WTC11 (cell line): ENCODE measurements around the gene NLGN1. TPM values are rescaled to one million over a fixed set of nuclear protein-coding genes. Genes with fewer than 3 reads are reported as not detected.

Experiments used
- ATAC-seq: fragments of 200-7000 bp; cut with Tn5 transposase; 2 replicates; pipeline ENCODE4 v1.10.0; 2021; ENCODE audit warnings: mild to moderate bottlenecking, moderate library complexity
- CTCF ChIA-PET: fragments of 300-600 bp; sonication (Branson Sonifier 250); formaldehyde crosslinking; loops from one replicate; lab custom pipeline; 2021; ENCODE audit warnings: antibody characterized with exemption; lab: Charles Lee
- POLR2A ChIA-PET: fragments of 350-600 bp; sonication (Branson Sonifier 250); formaldehyde crosslinking; loops from one replicate; lab custom pipeline; 2021; ENCODE audit warnings: antibody characterized with exemption; lab: Charles Lee
- DNase-seq: peaks from one replicate; pipeline ENCODE4 v3.0.0; 2021; ENCODE audit warnings: low spot score
- H3K27ac Mint-ChIP-seq: 2 replicates; pipeline ENCODE4 v1.8.0; 2021; ENCODE audit warnings: mixed read lengths
- H3K27me3 Mint-ChIP-seq: 2 replicates; pipeline ENCODE4 v1.8.0; 2021; ENCODE audit warnings: low read depth, mild to moderate bottlenecking, moderate library complexity, mixed read lengths
- H3K36me3 Mint-ChIP-seq: 2 replicates; pipeline ENCODE4 v1.8.0; 2021; ENCODE audit warnings: mixed read lengths
- H3K4me1 Mint-ChIP-seq: 2 replicates; pipeline ENCODE4 v1.8.0; 2022; ENCODE audit warnings: mixed read lengths
- H3K4me3 Mint-ChIP-seq: 2 replicates; pipeline ENCODE4 v1.8.0; 2021; ENCODE audit warnings: mild to moderate bottlenecking, moderate library complexity, mixed read lengths
- H3K9me3 Mint-ChIP-seq: 2 replicates; pipeline ENCODE4 v1.8.0; 2021; ENCODE audit warnings: mixed read lengths
- AFF4 ChIP-seq: sonication (generic); formaldehyde crosslinking; IDR thresholded peaks from 2 replicates; pipeline ENCODE4 v1.8.1; 2023; ENCODE audit warnings: mild to moderate bottlenecking, missing genetic modification reagents, borderline replicate concordance
- AR ChIP-seq: fragments of 250-450 bp; sonication (Bioruptor Pico); IDR thresholded peaks from 2 replicates; pipeline ENCODE4 v1.9.0; 2021; ENCODE audit warnings: mild to moderate bottlenecking
- ELF4 ChIP-seq: sonication (generic); formaldehyde crosslinking; IDR thresholded peaks from 2 replicates; pipeline ENCODE4 v1.8.1; 2022; ENCODE audit warnings: low read depth, mild to moderate bottlenecking, moderate library complexity, missing genetic modification reagents
- FOXK1 ChIP-seq: sonication (generic); formaldehyde crosslinking; IDR thresholded peaks from 2 replicates; pipeline ENCODE4 v1.8.0; 2022; ENCODE audit warnings: mild to moderate bottlenecking, moderate library complexity, missing genetic modification reagents
- FOXP4 ChIP-seq: sonication (generic); formaldehyde crosslinking; IDR thresholded peaks from 2 replicates; pipeline ENCODE4 v1.8.0; 2022; ENCODE audit warnings: mild to moderate bottlenecking, missing genetic modification reagents
- KAT7 ChIP-seq: sonication (generic); formaldehyde crosslinking; IDR thresholded peaks from 2 replicates; pipeline ENCODE4 v1.8.1; 2023; ENCODE audit warnings: missing genetic modification reagents, mild to moderate bottlenecking, borderline replicate concordance
- MXD4 ChIP-seq: fragments of 250-450 bp; sonication (Bioruptor Pico); IDR thresholded peaks from 2 replicates; pipeline ENCODE4 v1.8.0; 2021; ENCODE audit warnings: mild to moderate bottlenecking, moderate library complexity, borderline replicate concordance
- NFE2L1 ChIP-seq: sonication (generic); formaldehyde crosslinking; IDR thresholded peaks from 2 replicates; pipeline ENCODE4 v1.8.1; 2023; ENCODE audit warnings: missing genetic modification reagents
- NR1H2 ChIP-seq: sonication (generic); formaldehyde crosslinking; IDR thresholded peaks from 2 replicates; pipeline ENCODE4 v1.9.0; 2021; ENCODE audit warnings: mild to moderate bottlenecking, moderate library complexity, missing genetic modification reagents
- NR2C2 ChIP-seq: sonication (generic); formaldehyde crosslinking; IDR thresholded peaks from 2 replicates; pipeline ENCODE4 v1.8.0; 2022; ENCODE audit warnings: mild to moderate bottlenecking, missing genetic modification reagents
- OVOL2 ChIP-seq: fragments of 250-450 bp; sonication (Bioruptor Pico); IDR thresholded peaks from 2 replicates; pipeline ENCODE4 v1.9.0; 2021; ENCODE audit warnings: mild to moderate bottlenecking, borderline replicate concordance
- RELA ChIP-seq: sonication (generic); formaldehyde crosslinking; IDR thresholded peaks from 2 replicates; pipeline ENCODE4 v1.8.1; 2022; ENCODE audit warnings: missing genetic modification reagents, mild to moderate bottlenecking, borderline replicate concordance
- RORB ChIP-seq: fragments of 250-450 bp; sonication (Bioruptor Pico); IDR thresholded peaks from 2 replicates; pipeline ENCODE4 v1.9.0; 2021; ENCODE audit warnings: mild to moderate bottlenecking
- TCF7 ChIP-seq: sonication (generic); formaldehyde crosslinking; IDR thresholded peaks from 2 replicates; pipeline ENCODE4 v1.8.0; 2022; ENCODE audit warnings: mild to moderate bottlenecking, low read depth, missing genetic modification reagents, moderate library complexity
- TEAD1 ChIP-seq: sonication (generic); formaldehyde crosslinking; IDR thresholded peaks from 2 replicates; pipeline ENCODE4 v1.8.0; 2022; ENCODE audit warnings: mild to moderate bottlenecking, missing genetic modification reagents
- TEAD4 ChIP-seq: sonication (generic); formaldehyde crosslinking; IDR thresholded peaks from 2 replicates; pipeline ENCODE4 v1.8.0; 2022; ENCODE audit warnings: mild to moderate bottlenecking, missing genetic modification reagents
- ZBTB21 ChIP-seq: sonication (generic); formaldehyde crosslinking; IDR thresholded peaks from 2 replicates; pipeline ENCODE4 v1.8.1; 2023; ENCODE audit warnings: mild to moderate bottlenecking, missing genetic modification reagents, borderline replicate concordance
- ZNF219 ChIP-seq: sonication (generic); formaldehyde crosslinking; IDR thresholded peaks from 2 replicates; pipeline ENCODE4 v1.8.0; 2023; ENCODE audit warnings: missing genetic modification reagents, mild to moderate bottlenecking, borderline replicate concordance
- ZNF263 ChIP-seq: sonication (generic); formaldehyde crosslinking; IDR thresholded peaks from 2 replicates; pipeline ENCODE4 v1.8.1; 2022; ENCODE audit warnings: low read depth, mild to moderate bottlenecking, moderate library complexity, missing genetic modification reagents
- ZNF317 ChIP-seq: sonication (generic); formaldehyde crosslinking; IDR thresholded peaks from 2 replicates; pipeline ENCODE4 v1.8.1; 2023; ENCODE audit warnings: low read depth, mild to moderate bottlenecking, moderate library complexity, missing genetic modification reagents, borderline replicate concordance
- ZSCAN18 ChIP-seq: fragments of 250-450 bp; sonication (Bioruptor Pico); IDR thresholded peaks from 2 replicates; pipeline ENCODE4 v2.1.2; 2022; ENCODE audit warnings: mild to moderate bottlenecking, moderate library complexity
- total RNA-seq: library from RNA; stranded (reverse); gene quantifications from 3 replicates; pipeline ENCODE4 v1.2.3, GENCODE V29; 2021
- TF ChIP-seq, protein P1 (sequence below): sonication (generic); formaldehyde crosslinking; IDR thresholded peaks from 2 replicates; pipeline ENCODE4 v1.8.0; 2023; ENCODE audit warnings: missing genetic modification reagents
- TF ChIP-seq, protein P2 (sequence below): sonication (generic); formaldehyde crosslinking; IDR thresholded peaks from 2 replicates; pipeline ENCODE4 v1.8.1; 2022; ENCODE audit warnings: low read depth, missing genetic modification reagents, borderline replicate concordance

The NLGN1 gene
- total RNA-seq, 1 experiment from 2014 or later: 12.4 TPM

GRCh38 chr3:173734473-173734872 is 336.9 kb downstream of the NLGN1 start:
- TF ChIP-seq, protein P1, sequence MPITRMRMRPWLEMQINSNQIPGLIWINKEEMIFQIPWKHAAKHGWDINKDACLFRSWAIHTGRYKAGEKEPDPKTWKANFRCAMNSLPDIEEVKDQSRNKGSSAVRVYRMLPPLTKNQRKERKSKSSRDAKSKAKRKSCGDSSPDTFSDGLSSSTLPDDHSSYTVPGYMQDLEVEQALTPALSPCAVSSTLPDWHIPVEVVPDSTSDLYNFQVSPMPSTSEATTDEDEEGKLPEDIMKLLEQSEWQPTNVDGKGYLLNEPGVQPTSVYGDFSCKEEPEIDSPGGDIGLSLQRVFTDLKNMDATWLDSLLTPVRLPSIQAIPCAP (CRISPR knock-in tag): no peak
- TF ChIP-seq FOXP4 (no peak), ZNF263 (CRISPR knock-in tag) (no peak), NR1H2 (no peak), TEAD4 (CRISPR knock-in tag) (no peak), ZBTB21 (CRISPR knock-in tag) (no peak), ELF4 (CRISPR knock-in tag) (no peak), ZNF317 (CRISPR knock-in tag) (no peak), ZSCAN18 (CRISPR knock-in tag) (no peak), TCF7 (CRISPR knock-in tag) (no peak), ZNF219 (CRISPR knock-in tag) (no peak), OVOL2 (no peak), KAT7 (no peak), RORB (no peak), RELA (CRISPR knock-in tag) (no peak), NR2C2 (CRISPR knock-in tag) (no peak), FOXK1 (CRISPR knock-in tag) (no peak)
- TF ChIP-seq, protein P2, sequence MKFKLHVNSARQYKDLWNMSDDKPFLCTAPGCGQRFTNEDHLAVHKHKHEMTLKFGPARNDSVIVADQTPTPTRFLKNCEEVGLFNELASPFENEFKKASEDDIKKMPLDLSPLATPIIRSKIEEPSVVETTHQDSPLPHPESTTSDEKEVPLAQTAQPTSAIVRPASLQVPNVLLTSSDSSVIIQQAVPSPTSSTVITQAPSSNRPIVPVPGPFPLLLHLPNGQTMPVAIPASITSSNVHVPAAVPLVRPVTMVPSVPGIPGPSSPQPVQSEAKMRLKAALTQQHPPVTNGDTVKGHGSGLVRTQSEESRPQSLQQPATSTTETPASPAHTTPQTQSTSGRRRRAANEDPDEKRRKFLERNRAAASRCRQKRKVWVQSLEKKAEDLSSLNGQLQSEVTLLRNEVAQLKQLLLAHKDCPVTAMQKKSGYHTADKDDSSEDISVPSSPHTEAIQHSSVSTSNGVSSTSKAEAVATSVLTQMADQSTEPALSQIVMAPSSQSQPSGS (CRISPR knock-in tag): no peak
- Mint-ChIP-seq H3K27ac (no peak overlapping the region), H3K4me1 (peaks cover 26% of the 10 kb centered on the region), H3K36me3 (no peaks in the 10 kb centered on the region; the same call in 1 of the 2 replicates), H3K4me3 (no peak overlapping the region), H3K9me3 (peaks cover 7% of the 10 kb centered on the region; the same call in 1 of the 2 replicates), H3K27me3 (no peaks in the 10 kb centered on the region)
- DNase-seq (no peak), ATAC-seq (no peak)
- ChIA-PET POLR2A (no interaction called here), CTCF (no interaction called here)

DNA sequence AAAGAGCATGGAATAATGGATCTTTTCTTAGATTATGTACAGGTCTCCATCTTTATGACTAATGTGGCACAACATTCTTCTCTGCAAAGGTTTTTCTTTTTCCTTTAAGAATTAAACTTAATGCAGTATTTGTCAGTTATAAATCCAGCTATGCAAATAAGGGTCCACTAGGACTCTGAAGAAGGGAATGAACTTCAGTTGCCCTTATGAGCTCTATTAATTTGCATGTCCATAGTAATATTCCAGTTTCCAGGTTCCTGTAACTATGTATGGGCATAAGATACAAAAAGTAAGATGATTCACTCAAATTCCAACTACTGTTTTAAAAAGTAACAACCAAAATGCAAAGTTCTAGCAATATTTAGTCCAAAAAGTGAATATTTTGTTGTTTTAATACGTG is 337.4 kb downstream of the NLGN1 start:
- Mint-ChIP-seq H3K27me3 (no peaks in the 10 kb centered on the region), H3K27ac (no peak overlapping the region), H3K9me3 (peaks cover 7% of the 10 kb centered on the region; the same call in 1 of the 2 replicates), H3K4me1 (peaks cover 31% of the 10 kb centered on the region), H3K4me3 (no peak overlapping the region), H3K36me3 (no peaks in the 10 kb centered on the region; the same call in 1 of the 2 replicates)
- DNase-seq: no peak
- ChIA-PET POLR2A (no interaction called here), CTCF (no interaction called here)
- ATAC-seq: no peak
- TF ChIP-seq NFE2L1 (no peak), AR (CRISPR knock-in tag) (no peak), RORB (no peak), AFF4 (CRISPR knock-in tag) (no peak), MXD4 (CRISPR knock-in tag) (no peak), TEAD1 (CRISPR knock-in tag) (no peak)
